ENCODE results near the gene ANGPTL4.

- TF ChIP-seq ZNF274 (IDR thresholded peaks at IDR 0.05; ENCODE audit: low read depth, low read length) (no peak), YY1 (IDR thresholded peaks at IDR 0.05; ENCODE audit: insufficient read depth, insufficient read length) (no peak)
Measured at GRCh38 chr19:8371011-8371804, 7.3 kb downstream of the ANGPTL4 start.
